Lung (tissue), 12 donors: Measurements from ENCODE around the gene CCDC60. TPM values are rescaled to one million over a fixed set of nuclear protein-coding genes. Genes with fewer than 3 reads are reported as not detected.

Source experiments
- ATAC-seq: fragments of 200-7000 bp; cut with Tn5 transposase; one replicate; pipeline ENCODE4 v1.9.1; 2020; ENCODE audit warnings: moderate number of reproducible peaks; ENCODE audit not compliant: insufficient read depth, low FRiP score
- DNase-seq, 3 donors: peaks; one replicate each; pipeline ENCODE4 v3.0.0-alpha.2; 2013 to 2017
- H3K27ac ChIP-seq, 2 donors: one replicate each; pipeline ENCODE4 v1.5.1; 2013; ENCODE audit warnings: mild to moderate bottlenecking in 2 of 2, moderate library complexity in 2 of 2, control low read depth in 1 of 2, inconsistent platforms in 1 of 2, low read depth in 1 of 2, low read length in 1 of 2
- H3K27me3 ChIP-seq, 3 donors: one replicate each; pipeline ENCODE4 v1.5.1; 2013; ENCODE audit warnings: low read length in 2 of 3; ENCODE audit not compliant: control insufficient read depth in 3 of 3, insufficient read depth in 3 of 3
- H3K36me3 ChIP-seq, 4 donors: one replicate each; pipeline ENCODE4 v1.5.1; 2013; ENCODE audit warnings: low read length in 4 of 4, mild to moderate bottlenecking in 1 of 4, moderate library complexity in 1 of 4; ENCODE audit not compliant: control insufficient read depth in 4 of 4, insufficient read depth in 4 of 4
- H3K4me1 ChIP-seq, 5 donors: one replicate each; pipeline ENCODE4 v1.5.1; 2013; ENCODE audit warnings: low read length in 5 of 5, mild to moderate bottlenecking in 2 of 5, moderate library complexity in 1 of 5; ENCODE audit not compliant: control insufficient read depth in 5 of 5, insufficient read depth in 5 of 5
- H3K4me3 ChIP-seq: one replicate; pipeline ENCODE4 v1.5.1; 2013; ENCODE audit warnings: mild to moderate bottlenecking, control low read depth, moderate library complexity
- H3K9ac ChIP-seq, 2 donors: one replicate each; pipeline ENCODE4 v1.5.1; 2013; ENCODE audit warnings: low read length in 2 of 2, control low read depth in 1 of 2; ENCODE audit not compliant: insufficient read depth in 1 of 2
- H3K9me3 ChIP-seq, 4 donors: one replicate each; pipeline ENCODE4 v1.5.1; 2013; ENCODE audit warnings: low read length in 3 of 4, mild to moderate bottlenecking in 1 of 4, moderate library complexity in 1 of 4; ENCODE audit not compliant: control insufficient read depth in 4 of 4, insufficient read depth in 3 of 4
- CTCF ChIP-seq: IDR thresholded peaks from 2 replicates; pipeline ENCODE4 v1.5.1; 2012; ENCODE audit warnings: mild to moderate bottlenecking; ENCODE audit errors: control extremely low read depth, extremely low read depth
- WGBS, 2 donors: extraction: QIAGEN DNeasy Blood & Tissue Kit; methylation state at CpG; one replicate each; pipeline ENCODE4 v1.1.7; 2013; 5-methylcytosine and 5-hydroxymethylcytosine counted together
- polyA plus RNA-seq, 2 donors: library from polyadenylated mRNA; stranded (reverse); fragments of 200-250 nt; gene quantifications; one replicate each; pipeline ENCODE4 v1.2.1, GENCODE V29; 2013
- total RNA-seq, 2 donors: library from RNA; depleted of rRNA in 1 of 2; stranded (reverse); fragments of >200 nt in 1 of 2; gene quantifications; one replicate each; pipeline ENCODE4 v1.2.1, GENCODE V29; 2014 to 2021
- donor health status: control.
- donor health status: control.
- donor health status: Bipolar disorder and iron deficiency.
- donor health status: healthy.
- donor health status: DM: yes; HTN: yes; CAD: no.

Gene CCDC60
- total and polyA plus RNA-seq, 4 donors, result 2.1 to 7.6 (median 3.5) TPM

DNA sequence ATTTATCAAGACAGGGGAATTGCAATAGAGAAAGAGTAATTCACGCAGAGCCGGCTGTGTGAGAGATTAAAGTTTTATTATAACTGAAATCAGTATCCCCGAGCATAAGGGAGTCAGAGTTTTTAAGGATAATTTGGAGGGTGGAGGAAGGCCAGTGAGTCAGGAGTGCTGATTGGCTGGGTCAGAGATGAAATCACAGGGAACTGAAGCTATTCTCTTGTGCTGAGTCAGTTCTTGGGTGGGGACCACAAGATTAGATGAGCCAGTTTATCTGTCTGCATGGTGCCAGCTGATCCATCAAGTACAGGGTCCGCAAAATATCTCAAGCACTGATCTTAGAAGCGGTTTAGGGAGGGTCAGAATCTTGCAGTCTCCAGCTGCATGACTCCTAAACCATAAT is 96.6 kb downstream of the CCDC60 start:
- H3K4me3 ChIP-seq, result no peak overlapping the region
- no peak overlapping the region for H3K27ac ChIP-seq
- no peak overlapping the region for H3K9ac ChIP-seq
- no peak for ATAC-seq
- H3K36me3 ChIP-seq, result no peaks in the 10 kb centered on the region
- no peak for DNase-seq
- peaks cover 0 to 7% (median 1%) of the 10 kb centered on the region in 4 donors for H3K9me3 ChIP-seq
- no peaks in the 10 kb centered on the region for H3K27me3 ChIP-seq
- 94 to 98% methylated on average over 5 of the region's 5 CpGs for WGBS, 2 donors
- no peak for TF ChIP-seq CTCF
- H3K4me1 ChIP-seq, result no peaks in the 10 kb centered on the region

GRCh38 chr12:119432949-119433348 is 98.4 kb downstream of the CCDC60 start:
- no peak for ATAC-seq
- Histone ChIP-seq H3K4me1 (no peaks in the 10 kb centered on the region), H3K4me3 (no peak overlapping the region), H3K27me3 (no peaks in the 10 kb centered on the region), H3K9ac (no peak overlapping the region), H3K9me3 (peaks cover 0 to 7% (median 1%) of the 10 kb centered on the region in 4 donors), H3K36me3 (no peaks in the 10 kb centered on the region), H3K27ac (no peak overlapping the region)
- 68 to 76% methylated on average over 9 of the region's 9 CpGs for WGBS, 2 donors
- peak; percentile 11 to 54 (median 46) for DNase-seq
- no peak for TF ChIP-seq CTCF

GRCh38 chr12:119440803-119441360 is 106.4 kb downstream of the CCDC60 start:
- TF ChIP-seq CTCF, result no peak
- Histone ChIP-seq H3K4me1 (no peaks in the 10 kb centered on the region), H3K27ac (no peak overlapping the region), H3K27me3 (no peaks in the 10 kb centered on the region), H3K9ac (no peak overlapping the region), H3K9me3 (no peaks in the 10 kb centered on the region), H3K4me3 (no peak overlapping the region), H3K36me3 (no peaks in the 10 kb centered on the region)
- DNase-seq (peak in 1 of 3 donors; percentile 13), ATAC-seq (no peak)
- 75 to 80% methylated on average over 6 of the region's 6 CpGs for WGBS, 2 donors

GRCh38 chr12:119444462-119445044 is 110.0 kb downstream of the CCDC60 start:
- peak; percentile 17 to 43 (median 33) for DNase-seq

More at GRCh38 chr12:119444462-119445044, 110.0 kb downstream of the CCDC60 start:
- Histone ChIP-seq H3K9me3 (no peaks in the 10 kb centered on the region), H3K27me3 (peaks cover 0 to 5% (median 0%) of the 10 kb centered on the region in 3 donors), H3K36me3 (no peaks in the 10 kb centered on the region), H3K4me1 (no peaks in the 10 kb centered on the region), H3K4me3 (no peak overlapping the region), H3K27ac (no peak overlapping the region), H3K9ac (no peak overlapping the region)
- peak; percentile 66 for ATAC-seq
- 28 to 29% methylated on average over 10 of the region's 10 CpGs for WGBS, 2 donors
- peak; percentile 74 for TF ChIP-seq CTCF
